Endothelial cell of umbilical vein (primary cell): Measurements from ENCODE around the gene OTUD7B. TPM values are rescaled to one million over a fixed set of nuclear protein-coding genes. Genes with fewer than 3 reads are reported as not detected.

ENCODE experiments used
- BruUV-seq: library from RNA; stranded (reverse); fragments of 400-500 nt; replicated peaks from 2 replicates; lab custom pipeline; 2021; lab: Mats Ljungman, UMichigan
- CTCF ChIA-PET: fragments of 300-600, 350-600 bp; sonication (Branson Sonifier 250); formaldehyde crosslinking; loops from one replicate; lab custom pipeline; 2021; ENCODE audit warnings: antibody characterized with exemption, inconsistent platforms; lab: Charles Lee
- POLR2A ChIA-PET: fragments of 300-600, 350-600 bp; sonication (Branson Sonifier 250); formaldehyde crosslinking; loops from one replicate; lab custom pipeline; 2021; ENCODE audit warnings: antibody characterized with exemption, inconsistent platforms; lab: Charles Lee
- DNase-seq: peaks from one replicate; pipeline ENCODE4 v3.0.0-alpha.2; 2011; ENCODE audit warnings: low read depth, low spot score
- FAIRE-seq: peaks from 2 replicates; lab custom pipeline; 2011; peaks lifted over from hg19 to GRCh38; lab: Jason Lieb, UNC
- H2AFZ ChIP-seq: 2 replicates; pipeline ENCODE4 v1.6.0; 2012; ENCODE audit warnings: low read depth, low read length, control low read depth, inconsistent platforms
- H3K27ac ChIP-seq: 2 replicates; pipeline ENCODE4 v1.5.1; 2011; ENCODE audit warnings: low read depth, mild to moderate bottlenecking, control low read depth, low read length, moderate library complexity; ENCODE audit not compliant: insufficient read depth
- H3K27me3 ChIP-seq, 2 experiments: 2 replicates each; pipeline versions ENCODE4 v1.6.0 to v1.6.1; 2011; ENCODE audit warnings: low read length in 2 of 2, mixed read lengths in 1 of 2; ENCODE audit not compliant: control insufficient read depth in 2 of 2, insufficient read depth in 2 of 2
- H3K36me3 ChIP-seq, 2 experiments: 2 replicates in 1 of 2; 3 replicates in 1 of 2; pipeline ENCODE4 v1.5.1; 2011; ENCODE audit warnings: low read length in 2 of 2, mild to moderate bottlenecking in 1 of 2, moderate library complexity in 1 of 2; ENCODE audit not compliant: control insufficient read depth in 2 of 2, insufficient read depth in 2 of 2; ENCODE audit errors: extremely low read depth in 1 of 2
- H3K4me1 ChIP-seq: 3 replicates; pipeline ENCODE4 v1.5.1; 2011; ENCODE audit warnings: mild to moderate bottlenecking, low read length; ENCODE audit not compliant: control insufficient read depth, insufficient read depth; ENCODE audit errors: extremely low read depth
- H3K4me2 ChIP-seq: 2 replicates; pipeline ENCODE4 v1.6.1; 2011; ENCODE audit warnings: low read length, control low read depth, mixed read lengths; ENCODE audit not compliant: insufficient read depth
- H3K4me3 ChIP-seq, 3 experiments: fragments of 200-600 bp in 1 of 3; sonication (generic), shearing (Covaris generic) in 1 of 3; replicated peaks in 1 of 3; 2 replicates each; pipeline ENCODE4 v1.5.1; 2011 to 2016; ENCODE audit warnings: control low read depth in 3 of 3, low read length in 3 of 3, mild to moderate bottlenecking in 2 of 3, inconsistent platforms in 1 of 3, low read depth in 1 of 3, moderate library complexity in 1 of 3; ENCODE audit not compliant: insufficient read depth in 1 of 3
- H3K79me2 ChIP-seq: 2 replicates; pipeline ENCODE4 v1.6.0; 2012; ENCODE audit warnings: low read length, inconsistent platforms; ENCODE audit not compliant: control insufficient read depth, insufficient read depth
- H3K9ac ChIP-seq: replicated peaks from 2 replicates; pipeline ENCODE3; 2011; ENCODE audit warnings: low read length, control low read depth; ENCODE audit not compliant: insufficient read depth; ENCODE audit errors: extremely low read depth
- H3K9me1 ChIP-seq: replicated peaks from 3 replicates; pipeline ENCODE4 v1.6.0; 2011; ENCODE audit warnings: mild to moderate bottlenecking, low read length; ENCODE audit not compliant: control insufficient read depth, insufficient read depth; ENCODE audit errors: extremely low read depth
- H3K9me3 ChIP-seq: replicated peaks from 2 replicates; pipeline ENCODE4 v1.5.1; 2012; ENCODE audit warnings: low read length, inconsistent platforms; ENCODE audit not compliant: control insufficient read depth, insufficient read depth
- H4K20me1 ChIP-seq: replicated peaks from 2 replicates; pipeline ENCODE3; 2011; ENCODE audit warnings: mild to moderate bottlenecking, low read length; ENCODE audit not compliant: control insufficient read depth, insufficient read depth; ENCODE audit errors: extremely low read depth
- CTCF ChIP-seq, 2 donors: IDR thresholded peaks; 1 replicate in 1 of 2; 2 replicates in 1 of 2; pipeline ENCODE4 v1.5.1; 2011; ENCODE audit warnings: low read length in 2 of 2, mild to moderate bottlenecking in 2 of 2, moderate library complexity in 2 of 2, control low read depth in 1 of 2, inconsistent platforms in 1 of 2, low read depth in 1 of 2; ENCODE audit not compliant: insufficient read depth in 1 of 2; ENCODE audit errors: extremely low read depth in 1 of 2
- EZH2 ChIP-seq: IDR thresholded peaks from 2 replicates; pipeline ENCODE4 v1.6.1; 2012; ENCODE audit warnings: borderline replicate concordance, low read depth, mild to moderate bottlenecking, moderate library complexity, low read length, inconsistent platforms; ENCODE audit not compliant: severe bottlenecking
- FOS ChIP-seq: IDR thresholded peaks from 2 replicates; pipeline ENCODE4 v1.6.1; 2011; ENCODE audit warnings: mild to moderate bottlenecking, low read length, moderate library complexity, borderline replicate concordance; ENCODE audit not compliant: insufficient read depth
- GATA2 ChIP-seq: IDR thresholded peaks from 2 replicates; pipeline ENCODE4 v1.7.0; 2011; ENCODE audit warnings: low read depth, mild to moderate bottlenecking, moderate library complexity, mixed read lengths, low read length; ENCODE audit not compliant: insufficient read length, insufficient read depth
- JUN ChIP-seq: IDR thresholded peaks from 2 replicates; pipeline ENCODE4 v1.6.1; 2011; ENCODE audit warnings: borderline replicate concordance, low read depth; ENCODE audit not compliant: insufficient read length, insufficient read depth
- MAX ChIP-seq: IDR thresholded peaks from 2 replicates; pipeline ENCODE4 v1.6.1; 2011; ENCODE audit not compliant: insufficient read depth, insufficient read length
- MYC ChIP-seq: IDR thresholded peaks from one replicate; pipeline ENCODE4 v1.6.1; 2011; ENCODE audit warnings: mild to moderate bottlenecking, low read depth, low read length
- POLR2A ChIP-seq: IDR thresholded peaks from 2 replicates; pipeline ENCODE4 v1.6.1; 2012; ENCODE audit warnings: low read depth, mild to moderate bottlenecking, control low read depth, low read length
- POLR2AphosphoS5 ChIP-seq: IDR thresholded peaks from 2 replicates; pipeline ENCODE4 v1.6.1; 2012; ENCODE audit warnings: low read depth, mild to moderate bottlenecking, control low read depth, low read length, moderate library complexity; ENCODE audit not compliant: insufficient read depth
- dilution Hi-C: fragments of 300-500 bp; cut with MboI; formaldehyde crosslinking; loops from one replicate; pipeline ENCODE4 v1.15.0; 2019; ENCODE audit warnings: low sequenced_read_pairs; ENCODE audit not compliant: extremely low pct_ligation_motif_present
- intact Hi-C: fragments of 100-400 bp; cut with micrococcal nuclease; formaldehyde crosslinking; loops from one replicate; pipeline ENCODE4 v1.10.0; 2022
- polyA plus RNA-seq, 4 experiments: library from polyadenylated mRNA; depleted of rRNA in 3 of 4; stranded (reverse) in 3 of 4; unstranded in 1 of 4; fragments of >200 nt; gene quantifications; 2 replicates each; pipeline versions ENCODE4 v1.2.1 to v1.2.3, GENCODE V29; 2011 to 2012; ENCODE audit warnings: missing spikeins in 1 of 4
- total RNA-seq: library from RNA; stranded (reverse); gene quantifications from 2 replicates; pipeline ENCODE4 v1.2.3, GENCODE V29; 2021

Gene OTUD7B
- total and polyA plus RNA-seq, 2 donors (not counting 3 experiments of a cell fraction or from before 2014, with no cell fraction given) = 4.3 to 22.8 TPM

- CTCF ChIA-PET = interaction anchor here (1.1 to 1.5 kb wide), 2 partner anchors 13 to 19 kb away, joined by 3 read pairs; no protein-coding TSS in a partner anchor
- no peaks in the 10 kb centered on the region for H3K9me1 ChIP-seq
- no peak overlapping the region for H2AFZ ChIP-seq
- POLR2A ChIA-PET = no interaction called here
- no peaks in the 10 kb centered on the region for H3K36me3 ChIP-seq
- no peak for TF ChIP-seq EZH2
- TF ChIP-seq MYC = no peak
- TF ChIP-seq FOS = no peak
- no peak for TF ChIP-seq POLR2AphosphoS5
- no peak for TF ChIP-seq CTCF (IDR thresholded peaks at IDR 0.05; ENCODE audit: extremely low read depth in 1 of 2, insufficient read depth in 1 of 2, low read depth in 1 of 2, low read length in 2 of 2)
- TF ChIP-seq JUN = no peak
- TF ChIP-seq GATA2 = no peak
- TF ChIP-seq POLR2A = no peak
- TF ChIP-seq MAX = no peak
- no peaks in the 10 kb centered on the region for H3K27me3 ChIP-seq
- dilution Hi-C loops (no loop called here), intact Hi-C loops (no loop called here)
- no peak overlapping the region for H3K27ac ChIP-seq
- H3K9ac ChIP-seq = no peak overlapping the region
- H3K9me3 ChIP-seq = no peaks in the 10 kb centered on the region
- H3K79me2 ChIP-seq = no peaks in the 10 kb centered on the region
- DNase-seq (no peak), FAIRE-seq (no peak)
- H3K4me1 ChIP-seq = peaks cover 8% of the 10 kb centered on the region
- H3K4me3 ChIP-seq = no peak overlapping the region
- BruUV-seq = no TSS peak
- H4K20me1 ChIP-seq = no peaks in the 10 kb centered on the region
- no peak overlapping the region for H3K4me2 ChIP-seq
These were observed 13.6 kb upstream of the OTUD7B start for GRCh38 chr1:150024156-150024555.
